Measurements from ENCODE around the gene SMAD2. TPM values are rescaled to one million over a fixed set of nuclear protein-coding genes. Genes with fewer than 3 reads are reported as not detected.
A peak's percentile ranks its signal among the peaks of the same experiment; 100 is the strongest.

SMAD2 gene
- total RNA-seq, 1 donor from 2014 or later: 150 TPM

GRCh38 chr18:47898055-47898454, 32.4 kb downstream of the SMAD2 start:
- H3K27ac Mint-ChIP-seq (ENCODE audit: unreplicated experiment): no peak overlapping the region
- peaks cover 73% of the 10 kb centered on the region for H3K4me1 Mint-ChIP-seq (ENCODE audit: unreplicated experiment)
- TF ChIP-seq, protein P1, sequence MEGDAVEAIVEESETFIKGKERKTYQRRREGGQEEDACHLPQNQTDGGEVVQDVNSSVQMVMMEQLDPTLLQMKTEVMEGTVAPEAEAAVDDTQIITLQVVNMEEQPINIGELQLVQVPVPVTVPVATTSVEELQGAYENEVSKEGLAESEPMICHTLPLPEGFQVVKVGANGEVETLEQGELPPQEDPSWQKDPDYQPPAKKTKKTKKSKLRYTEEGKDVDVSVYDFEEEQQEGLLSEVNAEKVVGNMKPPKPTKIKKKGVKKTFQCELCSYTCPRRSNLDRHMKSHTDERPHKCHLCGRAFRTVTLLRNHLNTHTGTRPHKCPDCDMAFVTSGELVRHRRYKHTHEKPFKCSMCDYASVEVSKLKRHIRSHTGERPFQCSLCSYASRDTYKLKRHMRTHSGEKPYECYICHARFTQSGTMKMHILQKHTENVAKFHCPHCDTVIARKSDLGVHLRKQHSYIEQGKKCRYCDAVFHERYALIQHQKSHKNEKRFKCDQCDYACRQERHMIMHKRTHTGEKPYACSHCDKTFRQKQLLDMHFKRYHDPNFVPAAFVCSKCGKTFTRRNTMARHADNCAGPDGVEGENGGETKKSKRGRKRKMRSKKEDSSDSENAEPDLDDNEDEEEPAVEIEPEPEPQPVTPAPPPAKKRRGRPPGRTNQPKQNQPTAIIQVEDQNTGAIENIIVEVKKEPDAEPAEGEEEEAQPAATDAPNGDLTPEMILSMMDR (IDR thresholded peaks at IDR 0.05; ENCODE audit: unreplicated experiment): no peak
- DNase-seq (ENCODE audit: low spot score): no peak
- no peaks in the 10 kb centered on the region for H3K9me3 Mint-ChIP-seq (ENCODE audit: unreplicated experiment)
- no peak overlapping the region for H3K4me3 Mint-ChIP-seq (ENCODE audit: unreplicated experiment)
- H3K27me3 Mint-ChIP-seq (ENCODE audit: unreplicated experiment): no peaks in the 10 kb centered on the region
- H3K36me3 Mint-ChIP-seq (ENCODE audit: low read depth, unreplicated experiment): peaks cover 12% of the 10 kb centered on the region

GRCh38 chr18:47895565-47896250, 34.8 kb downstream of the SMAD2 start:
- Mint-ChIP-seq H3K27me3 (ENCODE audit: unreplicated experiment) (no peaks in the 10 kb centered on the region), H3K4me1 (ENCODE audit: unreplicated experiment) (peaks cover 53% of the 10 kb centered on the region), H3K36me3 (ENCODE audit: low read depth, unreplicated experiment) (peaks cover 12% of the 10 kb centered on the region), H3K9me3 (ENCODE audit: unreplicated experiment) (no peaks in the 10 kb centered on the region), H3K4me3 (ENCODE audit: unreplicated experiment) (no peak overlapping the region), H3K27ac (ENCODE audit: unreplicated experiment) (no peak overlapping the region)
- TF ChIP-seq, protein P1 (IDR thresholded peaks at IDR 0.05; ENCODE audit: unreplicated experiment): no peak
- no peak for DNase-seq (ENCODE audit: low spot score)

DNA sequence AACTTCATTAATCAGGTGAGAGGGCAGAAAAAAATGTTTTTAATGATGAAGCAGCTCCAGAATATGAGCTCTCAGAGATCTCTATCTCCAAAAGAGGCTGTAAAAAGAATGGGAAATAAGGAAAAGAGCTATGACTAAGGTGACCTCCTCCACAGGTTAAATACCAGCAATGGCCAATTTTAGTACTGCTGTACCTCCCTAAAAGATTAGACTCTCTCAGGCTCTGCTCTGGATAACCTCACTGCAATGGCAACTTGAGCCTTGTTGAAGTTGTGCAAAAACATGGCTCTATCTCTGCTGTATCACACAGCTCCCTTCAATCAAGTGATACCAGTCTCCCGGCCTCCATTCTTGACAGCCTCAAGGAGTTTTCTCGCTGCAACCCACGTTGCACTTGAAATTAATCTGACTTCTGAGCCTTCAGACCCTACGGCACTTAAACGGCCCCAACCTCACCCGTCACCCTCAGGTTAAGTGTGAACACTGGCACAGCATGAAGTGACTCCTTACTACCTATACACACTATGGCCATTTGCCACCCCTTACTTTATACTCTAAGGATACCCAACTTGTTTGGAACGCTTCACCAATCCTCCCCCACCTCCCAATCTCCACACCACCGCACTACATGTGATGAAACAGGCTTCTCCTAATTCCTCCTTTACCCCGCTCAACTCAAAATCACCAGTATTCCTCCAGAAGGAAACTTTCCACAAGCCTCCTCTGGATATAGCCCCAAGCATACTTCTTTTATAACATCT, 36.3 kb downstream of the SMAD2 start:
- H3K36me3 Mint-ChIP-seq (ENCODE audit: low read depth, unreplicated experiment): peaks cover 13% of the 10 kb centered on the region
- no peaks in the 10 kb centered on the region for H3K27me3 Mint-ChIP-seq (ENCODE audit: unreplicated experiment)
- TF ChIP-seq, protein P1 (IDR thresholded peaks at IDR 0.05; ENCODE audit: unreplicated experiment): no peak
- no peaks in the 10 kb centered on the region for H3K9me3 Mint-ChIP-seq (ENCODE audit: unreplicated experiment)
- H3K4me3 Mint-ChIP-seq (ENCODE audit: unreplicated experiment): no peak overlapping the region
- peaks cover 41% of the 10 kb centered on the region for H3K4me1 Mint-ChIP-seq (ENCODE audit: unreplicated experiment)
- peak overlapping the region; percentile 39 for H3K27ac Mint-ChIP-seq (ENCODE audit: unreplicated experiment)
- no peak for DNase-seq (ENCODE audit: low spot score)

- no peak overlapping the region for H3K4me3 Mint-ChIP-seq (ENCODE audit: unreplicated experiment)
- H3K27me3 Mint-ChIP-seq (ENCODE audit: unreplicated experiment): no peaks in the 10 kb centered on the region
- no peaks in the 10 kb centered on the region for H3K9me3 Mint-ChIP-seq (ENCODE audit: unreplicated experiment)
- peaks cover 35% of the 10 kb centered on the region for H3K4me1 Mint-ChIP-seq (ENCODE audit: unreplicated experiment)
- TF ChIP-seq, protein P1 (IDR thresholded peaks at IDR 0.05; ENCODE audit: unreplicated experiment): no peak
- no peak for DNase-seq (ENCODE audit: low spot score)
- H3K36me3 Mint-ChIP-seq (ENCODE audit: low read depth, unreplicated experiment): peaks cover 17% of the 10 kb centered on the region
- no peak overlapping the region for H3K27ac Mint-ChIP-seq (ENCODE audit: unreplicated experiment)
Observed at GRCh38 chr18:47893047-47893446, 37.4 kb downstream of the SMAD2 start.

GRCh38 chr18:47888156-47888555, 42.3 kb downstream of the SMAD2 start:
- peaks cover 9% of the 10 kb centered on the region for H3K4me1 Mint-ChIP-seq (ENCODE audit: unreplicated experiment)
- H3K9me3 Mint-ChIP-seq (ENCODE audit: unreplicated experiment): no peaks in the 10 kb centered on the region
- DNase-seq (ENCODE audit: low spot score): no peak
- H3K4me3 Mint-ChIP-seq (ENCODE audit: unreplicated experiment): no peak overlapping the region
- no peak overlapping the region for H3K27ac Mint-ChIP-seq (ENCODE audit: unreplicated experiment)
- TF ChIP-seq, protein P1 (IDR thresholded peaks at IDR 0.05; ENCODE audit: unreplicated experiment): no peak
- peaks cover 17% of the 10 kb centered on the region for H3K36me3 Mint-ChIP-seq (ENCODE audit: low read depth, unreplicated experiment)
- no peaks in the 10 kb centered on the region for H3K27me3 Mint-ChIP-seq (ENCODE audit: unreplicated experiment)

Measured in endothelial cell (in vitro differentiated cells).